Vagina (tissue), 2 donors: Measurements from ENCODE around the gene EIF2B2.
"Not testable (repeated sequence)": the region's sequence is repeated elsewhere in the genome, so short reads cannot be mapped to it uniquely, and the experiment has no call there.

Experiments
- CTCF ChIP-seq, 3 experiments: fragments of 450-650 bp in 2 of 3; fragments of 200-600 bp in 1 of 3; sonication (generic) in 1 of 3; IDR thresholded peaks; one replicate each; pipeline ENCODE4 v1.5.1; 2017 to 2019; ENCODE audit warnings: antibody characterized with exemption in 3 of 3, mild to moderate bottlenecking in 2 of 3, moderate library complexity in 2 of 3
- POLR2AphosphoS5 ChIP-seq, 2 donors: sonication (generic); formaldehyde crosslinking; IDR thresholded peaks; one replicate each; pipeline ENCODE4 v1.9.0; 2017; ENCODE audit warnings: antibody characterized with exemption in 2 of 2, mild to moderate bottlenecking in 2 of 2, low read depth in 1 of 2; ENCODE audit not compliant: insufficient read depth in 1 of 2

GRCh38 chr14:74995781-74996180 lies 6.9 kb upstream of the EIF2B2 start:
- TF ChIP-seq CTCF (IDR thresholded peaks at IDR 0.05); POLR2AphosphoS5 (IDR thresholded peaks at IDR 0.05; ENCODE audit: insufficient read depth in 1 of 2, low read depth in 1 of 2): not testable (repeated sequence)
